ENCODE measurements around the gene POLR2E.

The POLR2E gene

GRCh38 chr19:1049106-1049505 is 46.1 kb downstream of the POLR2E start:
- no peak for DNase-seq (ENCODE audit: low spot score)
- no peak for TF ChIP-seq CTCF (IDR thresholded peaks at IDR 0.05; ENCODE audit: extremely low read depth, missing control alignments)

DNA sequence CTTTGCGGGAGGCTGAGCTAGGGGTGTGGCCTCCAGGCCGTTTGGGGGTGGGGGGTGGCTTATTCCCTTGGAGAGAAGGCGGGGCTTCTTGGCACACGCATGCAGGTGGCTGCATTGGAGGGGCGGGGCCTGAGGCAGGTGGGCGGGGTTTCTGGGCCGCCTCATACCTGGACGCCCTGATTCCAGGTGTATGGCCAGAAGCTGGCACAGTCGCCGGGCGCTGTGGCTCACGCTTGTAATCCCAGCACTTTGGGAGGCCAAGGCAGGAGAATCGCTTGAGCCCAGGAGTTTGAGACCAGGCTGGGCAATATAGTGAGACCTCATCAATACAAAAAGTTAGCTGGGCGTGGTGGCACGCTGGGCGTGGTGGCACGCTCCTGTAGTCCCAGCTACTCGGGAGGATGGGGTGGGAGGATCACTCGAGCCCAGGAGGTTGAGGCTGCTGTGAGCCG is 47.5 kb downstream of the POLR2E start:
- no peak for TF ChIP-seq CTCF (IDR thresholded peaks at IDR 0.05; ENCODE audit: extremely low read depth, missing control alignments)
- no peak for DNase-seq (ENCODE audit: low spot score)

- no peak for TF ChIP-seq CTCF (IDR thresholded peaks at IDR 0.05; ENCODE audit: extremely low read depth, missing control alignments)
- no peak for DNase-seq (ENCODE audit: low spot score)
These were observed 48.1 kb downstream of the POLR2E start for GRCh38 chr19:1046836-1047695.

DNA sequence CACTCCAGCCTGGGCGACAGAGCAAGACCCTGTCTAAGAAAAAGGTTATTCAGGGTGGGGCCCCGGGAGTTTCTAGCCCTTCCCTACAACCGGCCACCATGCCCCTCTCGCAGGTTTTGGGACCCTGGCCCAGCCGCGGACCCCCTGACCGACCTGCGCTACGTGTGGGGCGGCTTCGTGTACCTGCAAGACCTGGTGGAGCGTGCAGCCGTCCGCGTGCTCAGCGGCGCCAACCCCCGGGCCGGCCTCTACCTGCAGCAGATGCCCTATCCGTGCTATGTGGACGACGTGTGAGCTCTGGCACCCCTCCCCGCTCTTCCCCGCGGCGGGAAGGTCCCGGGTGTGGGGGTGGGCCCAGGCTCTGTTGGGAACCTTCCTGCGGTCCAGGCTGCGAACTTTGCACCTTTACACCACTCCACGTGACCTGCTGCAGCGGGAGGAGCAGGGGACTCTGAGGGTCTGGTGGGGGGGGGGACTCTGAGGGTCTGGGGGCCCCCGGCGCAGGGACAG is 49.0 kb downstream of the POLR2E start:
- no peak for DNase-seq (ENCODE audit: low spot score)
- no peak for TF ChIP-seq CTCF (IDR thresholded peaks at IDR 0.05; ENCODE audit: extremely low read depth, missing control alignments)

DNA sequence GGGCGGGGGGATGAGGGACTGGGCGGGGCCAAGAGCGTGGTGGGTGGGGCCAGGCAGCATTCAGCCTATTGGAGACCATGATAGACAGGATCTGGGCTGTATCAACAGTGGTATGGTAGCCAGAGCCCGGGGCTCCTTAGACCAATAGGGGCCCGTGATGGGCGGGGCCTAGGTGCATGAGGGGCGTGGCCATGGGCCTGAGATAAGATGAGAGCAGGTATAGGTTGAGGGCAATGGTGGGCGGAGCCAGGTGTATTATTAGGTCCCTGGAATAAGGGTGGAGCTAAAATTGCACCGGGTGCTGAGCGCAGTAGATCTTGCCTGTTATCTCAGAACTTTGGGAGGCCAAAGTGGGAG is 50.0 kb downstream of the POLR2E start:
- peak; percentile 75 for DNase-seq (ENCODE audit: low spot score)
- no peak for TF ChIP-seq CTCF (IDR thresholded peaks at IDR 0.05; ENCODE audit: extremely low read depth, missing control alignments)

- no peak for DNase-seq (ENCODE audit: low spot score)
- no peak for TF ChIP-seq CTCF (IDR thresholded peaks at IDR 0.05; ENCODE audit: extremely low read depth, missing control alignments)
These were observed 52.3 kb downstream of the POLR2E start for GRCh38 chr19:1042689-1043511.

Measured in GM20000 (cell line).